HG02759 (cell line): ENCODE results near the gene ERCC6L.
"Not testable (repeated sequence)": the region's sequence is repeated elsewhere in the genome, so short reads cannot be mapped to it uniquely, and the experiment has no call there.

Source experiments
- ATAC-seq: cut with Tn5 transposase; IDR thresholded peaks from one replicate; pipeline ENCODE4 v1.9.1; 2021; ENCODE audit warnings: mild to moderate bottlenecking, moderate library complexity; ENCODE audit not compliant: unreplicated experiment

ERCC6L gene

GRCh38 chrX:72254816-72255215 lies 16.0 kb upstream of the ERCC6L start:
- no peak for ATAC-seq

GRCh38 chrX:72253686-72254085 lies 14.9 kb upstream of the ERCC6L start:
- no peak for ATAC-seq

GRCh38 chrX:72247206-72247942 lies 8.5 kb upstream of the ERCC6L start:
- no peak for ATAC-seq

GRCh38 chrX:72245461-72246089 lies 6.7 kb upstream of the ERCC6L start:
- no peak for ATAC-seq

- ATAC-seq = no peak
These were observed 4.6 kb upstream of the ERCC6L start for GRCh38 chrX:72243472-72243871.

- ATAC-seq = no peak
These were observed 2.1 kb upstream of the ERCC6L start for GRCh38 chrX:72240976-72241375.

- ATAC-seq = no peak
These were observed 644 bp downstream of the ERCC6L start for GRCh38 chrX:72238183-72238582.

- ATAC-seq = no peak
These were observed 2.0 kb downstream of the ERCC6L start for GRCh38 chrX:72236841-72237240.

GRCh38 chrX:72230290-72230689 lies 8.5 kb downstream of the ERCC6L start:
- no peak for ATAC-seq

- not testable (repeated sequence) for ATAC-seq
These were observed 18.5 kb downstream of the ERCC6L start for GRCh38 chrX:72220375-72220774.

- no peak for ATAC-seq
These were observed 21.9 kb downstream of the ERCC6L start for GRCh38 chrX:72216973-72217372.

GRCh38 chrX:72208126-72208800 lies 30.6 kb downstream of the ERCC6L start:
- ATAC-seq = no peak

GRCh38 chrX:72207366-72207765 lies 31.5 kb downstream of the ERCC6L start:
- ATAC-seq = no peak

- no peak for ATAC-seq
These were observed 33.1 kb downstream of the ERCC6L start for GRCh38 chrX:72205706-72206105.

GRCh38 chrX:72203421-72203820 lies 35.4 kb downstream of the ERCC6L start:
- ATAC-seq = no peak

GRCh38 chrX:72202792-72203401 lies 35.9 kb downstream of the ERCC6L start:
- ATAC-seq = no peak

GRCh38 chrX:72201836-72202536 lies 36.8 kb downstream of the ERCC6L start:
- no peak for ATAC-seq

GRCh38 chrX:72182924-72183323 lies 55.9 kb downstream of the ERCC6L start:
- no peak for ATAC-seq

- peak; percentile 96 for ATAC-seq
These were observed 57.4 kb downstream of the ERCC6L start, which contains the start of gene PIN4 for GRCh38 chrX:72181178-72182125. TSS of gene PIN4 (plus strand) at chrX:72181757. CDS start at chrX:72181786, 29 bp downstream.

- no peak for ATAC-seq
These were observed 58.3 kb downstream of the ERCC6L start for GRCh38 chrX:72180539-72180938.
